Stimulated activated CD4-positive, alpha-beta T cell treated with anti-CD3 and anti-CD28 coated beads, Interleukin-1b, Interleukin-23, amount 100 ng/mL, for 24 hours (primary cell): ENCODE measurements around the gene PLPP4.
A peak's percentile ranks its signal among the peaks of the same experiment; 100 is the strongest.
"Not testable (repeated sequence)": the region's sequence is repeated elsewhere in the genome, so short reads cannot be mapped to it uniquely, and the experiment has no call there.

Experiments used
- DNase-seq, 4 experiments: peaks; one replicate each; pipeline ENCODE4 v3.0.0-alpha.2; 2020; ENCODE audit warnings: low read depth in 4 of 4, low spot score in 1 of 4

The PLPP4 gene

GRCh38 chr10:120485946-120486345 lies 28.9 kb downstream of the PLPP4 start:
- no peak for DNase-seq

GRCh38 chr10:120486671-120487205 lies 29.7 kb downstream of the PLPP4 start:
- DNase-seq: no peak

GRCh38 chr10:120490288-120490687 lies 33.3 kb downstream of the PLPP4 start:
- no peak for DNase-seq

- no peak for DNase-seq
Observed at GRCh38 chr10:120492346-120492745, 35.3 kb downstream of the PLPP4 start.

GRCh38 chr10:120493411-120494312 lies 36.6 kb downstream of the PLPP4 start:
- DNase-seq: no peak

- DNase-seq: no peak
Observed at GRCh38 chr10:120494313-120494710, 37.3 kb downstream of the PLPP4 start.

GRCh38 chr10:120495226-120496009 lies 38.4 kb downstream of the PLPP4 start:
- DNase-seq: no peak

- DNase-seq: no peak
Observed at GRCh38 chr10:120499883-120500282, 42.9 kb downstream of the PLPP4 start.

GRCh38 chr10:120503689-120504088 lies 46.7 kb downstream of the PLPP4 start:
- no peak for DNase-seq

- DNase-seq: not testable (repeated sequence)
Observed at GRCh38 chr10:120504227-120504626, 47.2 kb downstream of the PLPP4 start.

GRCh38 chr10:120505056-120505455 lies 48.0 kb downstream of the PLPP4 start:
- no peak for DNase-seq

GRCh38 chr10:120505866-120506265 lies 48.8 kb downstream of the PLPP4 start:
- no peak for DNase-seq

- no peak for DNase-seq
Observed at GRCh38 chr10:120506674-120507073, 49.6 kb downstream of the PLPP4 start.

GRCh38 chr10:120507175-120507574 lies 50.1 kb downstream of the PLPP4 start:
- DNase-seq: no peak

- DNase-seq: no peak
Observed at GRCh38 chr10:120507651-120508050, 50.6 kb downstream of the PLPP4 start.

- DNase-seq: no peak
Observed at GRCh38 chr10:120508393-120508792, 51.4 kb downstream of the PLPP4 start.

- no peak for DNase-seq
Observed at GRCh38 chr10:120508966-120509365, 51.9 kb downstream of the PLPP4 start.

- DNase-seq: no peak
Observed at GRCh38 chr10:120511165-120511564, 54.1 kb downstream of the PLPP4 start.

GRCh38 chr10:120513307-120513796 lies 56.3 kb downstream of the PLPP4 start:
- no peak for DNase-seq

GRCh38 chr10:120514035-120514620 lies 57.1 kb downstream of the PLPP4 start:
- peak in 1 of 4 experiments; percentile 3 for DNase-seq

GRCh38 chr10:120514959-120515358 lies 57.9 kb downstream of the PLPP4 start:
- no peak for DNase-seq
